Lung (tissue), 12 donors: ENCODE measurements around the gene ATRNL1. TPM values are rescaled to one million over a fixed set of nuclear protein-coding genes. Genes with fewer than 3 reads are reported as not detected.
"Not testable (repeated sequence)": the region's sequence is repeated elsewhere in the genome, so short reads cannot be mapped to it uniquely, and the experiment has no call there.

Source experiments
- ATAC-seq: fragments of 200-7000 bp; cut with Tn5 transposase; one replicate; pipeline ENCODE4 v1.9.1; 2020; ENCODE audit warnings: moderate number of reproducible peaks; ENCODE audit not compliant: insufficient read depth, low FRiP score
- DNase-seq, 3 donors: peaks; one replicate each; pipeline ENCODE4 v3.0.0-alpha.2; 2013 to 2017
- H3K27ac ChIP-seq, 2 donors: one replicate each; pipeline ENCODE4 v1.5.1; 2013; ENCODE audit warnings: mild to moderate bottlenecking in 2 of 2, moderate library complexity in 2 of 2, control low read depth in 1 of 2, inconsistent platforms in 1 of 2, low read depth in 1 of 2, low read length in 1 of 2
- H3K27me3 ChIP-seq, 3 donors: one replicate each; pipeline ENCODE4 v1.5.1; 2013; ENCODE audit warnings: low read length in 2 of 3; ENCODE audit not compliant: control insufficient read depth in 3 of 3, insufficient read depth in 3 of 3
- H3K36me3 ChIP-seq, 4 donors: one replicate each; pipeline ENCODE4 v1.5.1; 2013; ENCODE audit warnings: low read length in 4 of 4, mild to moderate bottlenecking in 1 of 4, moderate library complexity in 1 of 4; ENCODE audit not compliant: control insufficient read depth in 4 of 4, insufficient read depth in 4 of 4
- H3K4me1 ChIP-seq, 5 donors: one replicate each; pipeline ENCODE4 v1.5.1; 2013; ENCODE audit warnings: low read length in 5 of 5, mild to moderate bottlenecking in 2 of 5, moderate library complexity in 1 of 5; ENCODE audit not compliant: control insufficient read depth in 5 of 5, insufficient read depth in 5 of 5
- H3K4me3 ChIP-seq: one replicate; pipeline ENCODE4 v1.5.1; 2013; ENCODE audit warnings: mild to moderate bottlenecking, control low read depth, moderate library complexity
- H3K9ac ChIP-seq, 2 donors: one replicate each; pipeline ENCODE4 v1.5.1; 2013; ENCODE audit warnings: low read length in 2 of 2, control low read depth in 1 of 2; ENCODE audit not compliant: insufficient read depth in 1 of 2
- H3K9me3 ChIP-seq, 4 donors: one replicate each; pipeline ENCODE4 v1.5.1; 2013; ENCODE audit warnings: low read length in 3 of 4, mild to moderate bottlenecking in 1 of 4, moderate library complexity in 1 of 4; ENCODE audit not compliant: control insufficient read depth in 4 of 4, insufficient read depth in 3 of 4
- CTCF ChIP-seq: IDR thresholded peaks from 2 replicates; pipeline ENCODE4 v1.5.1; 2012; ENCODE audit warnings: mild to moderate bottlenecking; ENCODE audit errors: control extremely low read depth, extremely low read depth
- WGBS, 2 donors: extraction: QIAGEN DNeasy Blood & Tissue Kit; methylation state at CpG; one replicate each; pipeline ENCODE4 v1.1.7; 2013; 5-methylcytosine and 5-hydroxymethylcytosine counted together
- polyA plus RNA-seq, 2 donors: library from polyadenylated mRNA; stranded (reverse); fragments of 200-250 nt; gene quantifications; one replicate each; pipeline ENCODE4 v1.2.1, GENCODE V29; 2013
- total RNA-seq, 2 donors: library from RNA; depleted of rRNA in 1 of 2; stranded (reverse); fragments of >200 nt in 1 of 2; gene quantifications; one replicate each; pipeline ENCODE4 v1.2.1, GENCODE V29; 2014 to 2021
- donor health status: control.
- donor health status: control.
- donor health status: Bipolar disorder and iron deficiency.
- donor health status: healthy.
- donor health status: DM: yes; HTN: yes; CAD: no.

ATRNL1 gene
- total and polyA plus RNA-seq, 4 donors = 0.05 to 11.1 (median 0.24) TPM

GRCh38 chr10:115272482-115272881 is 179.3 kb downstream of the ATRNL1 start:
- no peak for ATAC-seq
- H3K9ac ChIP-seq = no peak overlapping the region
- no peaks in the 10 kb centered on the region for H3K27me3 ChIP-seq
- TF ChIP-seq CTCF = no peak
- H3K9me3 ChIP-seq = no peaks in the 10 kb centered on the region
- H3K4me3 ChIP-seq = no peak overlapping the region
- no peak for DNase-seq
- H3K36me3 ChIP-seq = no peaks in the 10 kb centered on the region
- no peak overlapping the region for H3K27ac ChIP-seq
- WGBS, 2 donors = 79 to 86% methylated on average over 3 of the region's 3 CpGs
- H3K4me1 ChIP-seq = no peaks in the 10 kb centered on the region

DNA sequence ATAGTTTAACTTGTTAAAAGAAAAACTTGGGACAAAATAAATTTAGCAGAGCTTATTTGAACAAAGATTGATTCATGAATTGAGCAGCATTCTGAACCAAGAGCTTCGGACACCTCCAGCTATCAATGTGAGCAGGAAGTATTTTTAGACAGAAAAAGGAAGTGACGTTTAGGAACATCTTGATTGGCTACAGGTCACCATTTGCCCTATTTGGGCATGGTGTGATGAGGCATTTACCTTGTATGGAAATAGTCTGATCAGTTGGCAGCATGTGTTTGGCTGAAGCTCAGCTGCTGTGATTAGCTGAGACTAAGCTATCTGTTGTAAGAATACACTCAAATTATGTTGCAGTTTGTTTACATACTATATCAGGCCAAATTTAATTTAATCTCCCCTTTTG is 185.1 kb downstream of the ATRNL1 start:
- TF ChIP-seq CTCF = no peak
- no peak overlapping the region for H3K4me3 ChIP-seq
- H3K27ac ChIP-seq = no peak overlapping the region
- no peak for DNase-seq
- H3K27me3 ChIP-seq = no peaks in the 10 kb centered on the region
- no peaks in the 10 kb centered on the region for H3K36me3 ChIP-seq
- ATAC-seq = no peak
- H3K4me1 ChIP-seq = no peaks in the 10 kb centered on the region
- no peak overlapping the region for H3K9ac ChIP-seq
- 58 to 77% methylated on average over 2 of the region's 2 CpGs for WGBS, 2 donors
- no peaks in the 10 kb centered on the region for H3K9me3 ChIP-seq

- Histone ChIP-seq H3K4me1 (no peaks in the 10 kb centered on the region), H3K36me3 (no peaks in the 10 kb centered on the region), H3K9me3 (peaks cover 0 to 12% (median 2%) of the 10 kb centered on the region in 4 donors), H3K27ac (no peak overlapping the region), H3K9ac (no peak overlapping the region), H3K27me3 (no peaks in the 10 kb centered on the region), H3K4me3 (no peak overlapping the region)
- ATAC-seq (no peak), DNase-seq (no peak)
- WGBS, 2 donors = 68 to 76% methylated on average over 5 of the region's 5 CpGs
- no peak for TF ChIP-seq CTCF
These were observed 202.1 kb downstream of the ATRNL1 start for GRCh38 chr10:115295213-115295805.

DNA sequence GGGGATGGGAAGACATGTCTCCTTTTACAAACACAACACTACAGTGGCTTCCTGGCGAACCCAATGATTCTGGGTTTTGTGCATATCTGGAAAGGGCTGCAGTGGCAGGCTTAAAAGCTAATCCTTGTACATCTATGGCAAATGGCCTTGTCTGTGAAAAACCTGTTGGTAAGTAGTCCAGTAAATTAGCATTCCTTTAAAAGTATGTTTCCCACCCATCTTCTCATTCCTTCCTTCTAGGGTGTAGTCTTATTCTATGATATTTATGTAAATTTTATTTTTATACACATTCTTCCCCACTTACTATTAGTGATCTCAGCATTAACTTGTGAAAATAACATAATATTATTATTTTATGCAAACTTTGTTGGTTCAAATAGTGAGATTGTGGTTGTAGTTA is 206.9 kb downstream of the ATRNL1 start:
- 80 to 86% methylated on average over 1 of the region's 1 CpG for WGBS, 2 donors
- DNase-seq (no peak), ATAC-seq (no peak)
- no peak overlapping the region for H3K9ac ChIP-seq
- no peak for TF ChIP-seq CTCF
- H3K27me3 ChIP-seq = no peaks in the 10 kb centered on the region
- no peak overlapping the region for H3K27ac ChIP-seq
- no peaks in the 10 kb centered on the region for H3K4me1 ChIP-seq
- no peak overlapping the region for H3K4me3 ChIP-seq
- no peaks in the 10 kb centered on the region for H3K36me3 ChIP-seq
- H3K9me3 ChIP-seq = peaks cover 0 to 8% (median 0%) of the 10 kb centered on the region in 4 donors

GRCh38 chr10:115319669-115320068 is 226.5 kb downstream of the ATRNL1 start:
- not testable (repeated sequence) for H3K9me3 ChIP-seq, ATAC-seq, H3K4me1 ChIP-seq, H3K9ac ChIP-seq, DNase-seq, H3K27me3 ChIP-seq, H3K36me3 ChIP-seq, H3K4me3 ChIP-seq, H3K27ac ChIP-seq
- WGBS, 2 donors = 95 to 97% methylated on average over 1 of the region's 1 CpG
